HEK293 (cell line): ENCODE data around the gene GNB5.

Experiments used
- CTCF ChIA-PET: fragments of 350-600 bp; formaldehyde crosslinking; extraction: SDS; loops from one replicate; lab custom pipeline; 2021; ENCODE audit warnings: antibody characterized with exemption; lab: Yijun Ruan, JAX
- POLR2A ChIA-PET: fragments of 300-600 bp; formaldehyde crosslinking; extraction: SDS; loops from one replicate; lab custom pipeline; 2020; ENCODE audit warnings: antibody characterized with exemption, inconsistent platforms; lab: Yijun Ruan, JAX
- H3K27ac ChIP-seq: fragments of 200-500 bp; sonication (Bioruptor generic); 2 replicates; pipeline ENCODE4 v1.5.1; 2014; ENCODE audit warnings: low read depth, low read length, control low read depth, inconsistent platforms; ENCODE audit errors: extremely low read depth
- H3K36me3 ChIP-seq, 2 experiments: fragments of 200-500 bp in 1 of 2; sonication (Bioruptor generic) in 1 of 2; 1 replicate in 1 of 2; 2 replicates in 1 of 2; pipeline ENCODE4 v1.5.1; 2014 to 2017; ENCODE audit warnings: inconsistent platforms in 2 of 2, low read length in 2 of 2; ENCODE audit not compliant: control insufficient read depth in 2 of 2, insufficient read depth in 1 of 2
- H3K4me1 ChIP-seq: fragments of 200-500 bp; sonication (Bioruptor generic); 2 replicates; pipeline ENCODE4 v1.5.1; 2014; ENCODE audit warnings: mild to moderate bottlenecking, low read length, inconsistent platforms; ENCODE audit not compliant: control insufficient read depth, insufficient read depth
- H3K4me3 ChIP-seq: 2 replicates; pipeline ENCODE4 v1.5.1; 2011; ENCODE audit warnings: low read depth, mild to moderate bottlenecking, control low read depth, low read length, moderate library complexity
- H3K9me3 ChIP-seq: fragments of 200-500 bp; sonication (Bioruptor generic); 2 replicates; pipeline ENCODE4 v1.5.1; 2014; ENCODE audit warnings: low read depth, low read length, inconsistent platforms; ENCODE audit not compliant: control insufficient read depth, insufficient read depth
- FEZF1 ChIP-seq: fragments of 450-650 bp; formaldehyde crosslinking; IDR thresholded peaks from 2 replicates; pipeline ENCODE4 v1.5.1; 2016; ENCODE audit warnings: missing biosample characterization, missing genetic modification characterization
- KLF16 ChIP-seq: fragments of 450-650 bp; formaldehyde crosslinking; IDR thresholded peaks from 2 replicates; pipeline ENCODE4 v1.5.1; 2017; ENCODE audit warnings: missing biosample characterization, missing genetic modification characterization
- ZBTB8A ChIP-seq: fragments of 450-650 bp; formaldehyde crosslinking; IDR thresholded peaks from 2 replicates; pipeline ENCODE4 v1.5.1; 2016; ENCODE audit warnings: missing biosample characterization, missing genetic modification characterization
- ZNF132 ChIP-seq: fragments of 450-650 bp; formaldehyde crosslinking; IDR thresholded peaks from 2 replicates; pipeline ENCODE4 v1.5.1; 2017; ENCODE audit warnings: missing biosample characterization, missing genetic modification characterization, borderline replicate concordance
- ZNF133 ChIP-seq: fragments of 450-650 bp; formaldehyde crosslinking; IDR thresholded peaks from 2 replicates; pipeline ENCODE4 v1.5.1; 2016; ENCODE audit warnings: missing biosample characterization, missing genetic modification characterization
- ZNF202 ChIP-seq: fragments of 450-650 bp; formaldehyde crosslinking; IDR thresholded peaks from 2 replicates; pipeline ENCODE4 v1.5.1; 2016; ENCODE audit warnings: missing biosample characterization, missing genetic modification characterization, borderline replicate concordance
- ZNF37A ChIP-seq: fragments of 450-650 bp; IDR thresholded peaks from 2 replicates; pipeline ENCODE4 v1.5.1; 2018; ENCODE audit warnings: missing biosample characterization, missing genetic modification characterization
- ZNF423 ChIP-seq: fragments of 450-650 bp; formaldehyde crosslinking; IDR thresholded peaks from 2 replicates; pipeline ENCODE4 v1.5.1; 2016; ENCODE audit warnings: missing biosample characterization, missing genetic modification characterization
- ZNF48 ChIP-seq: fragments of 450-650 bp; formaldehyde crosslinking; IDR thresholded peaks from 2 replicates; pipeline ENCODE4 v1.5.1; 2016; ENCODE audit warnings: missing biosample characterization, missing genetic modification characterization
- ZNF510 ChIP-seq: fragments of 450-650 bp; formaldehyde crosslinking; IDR thresholded peaks from 2 replicates; pipeline ENCODE4 v1.5.1; 2018; ENCODE audit warnings: mild to moderate bottlenecking, missing genetic modification characterization, missing biosample characterization; ENCODE audit not compliant: insufficient replicate concordance
- ZNF529 ChIP-seq: fragments of 450-650 bp; formaldehyde crosslinking; IDR thresholded peaks from 2 replicates; pipeline ENCODE4 v1.5.1; 2017; ENCODE audit warnings: missing genetic modification characterization, missing biosample characterization; ENCODE audit not compliant: insufficient replicate concordance
- ZNF544 ChIP-seq: fragments of 450-650 bp; formaldehyde crosslinking; IDR thresholded peaks from 2 replicates; pipeline ENCODE4 v1.5.0; 2017; ENCODE audit warnings: missing biosample characterization, missing genetic modification characterization
- ZNF629 ChIP-seq: fragments of 450-650 bp; formaldehyde crosslinking; IDR thresholded peaks from 2 replicates; pipeline ENCODE4 v1.5.1; 2017; ENCODE audit warnings: missing biosample characterization, missing genetic modification characterization
- ZNF785 ChIP-seq: fragments of 450-650 bp; formaldehyde crosslinking; IDR thresholded peaks from 2 replicates; pipeline ENCODE4 v1.5.1; 2016; ENCODE audit warnings: missing biosample characterization, missing genetic modification characterization
- TF ChIP-seq, protein P1 (sequence below): fragments of 450-650 bp; formaldehyde crosslinking; IDR thresholded peaks from 2 replicates; pipeline ENCODE4 v1.5.1; 2016; ENCODE audit warnings: missing biosample characterization, missing genetic modification characterization, borderline replicate concordance
- TF ChIP-seq, protein P2 (sequence below): fragments of 450-650 bp; formaldehyde crosslinking; IDR thresholded peaks from 2 replicates; pipeline ENCODE4 v1.5.1; 2016; ENCODE audit warnings: missing biosample characterization, missing genetic modification characterization
- TF ChIP-seq, protein P3 (sequence below): fragments of 450-650 bp; formaldehyde crosslinking; IDR thresholded peaks from 2 replicates; pipeline ENCODE4 v1.5.0; 2017; ENCODE audit warnings: missing biosample characterization, missing genetic modification characterization, borderline replicate concordance
- TF ChIP-seq, protein P4 (sequence below): fragments of 450-650 bp; formaldehyde crosslinking; IDR thresholded peaks from 2 replicates; pipeline ENCODE4 v1.5.1; 2016; ENCODE audit warnings: missing biosample characterization, missing genetic modification characterization
- TF ChIP-seq, protein P5 (sequence below): fragments of 450-650 bp; formaldehyde crosslinking; IDR thresholded peaks from 2 replicates; pipeline ENCODE4 v1.5.1; 2016; ENCODE audit warnings: missing biosample characterization, missing genetic modification characterization, low read depth
- TF ChIP-seq, protein P6 (sequence below): fragments of 450-650 bp; formaldehyde crosslinking; IDR thresholded peaks from 2 replicates; pipeline ENCODE4 v1.5.1; 2017; ENCODE audit warnings: missing biosample characterization, missing genetic modification characterization

Gene GNB5

DNA sequence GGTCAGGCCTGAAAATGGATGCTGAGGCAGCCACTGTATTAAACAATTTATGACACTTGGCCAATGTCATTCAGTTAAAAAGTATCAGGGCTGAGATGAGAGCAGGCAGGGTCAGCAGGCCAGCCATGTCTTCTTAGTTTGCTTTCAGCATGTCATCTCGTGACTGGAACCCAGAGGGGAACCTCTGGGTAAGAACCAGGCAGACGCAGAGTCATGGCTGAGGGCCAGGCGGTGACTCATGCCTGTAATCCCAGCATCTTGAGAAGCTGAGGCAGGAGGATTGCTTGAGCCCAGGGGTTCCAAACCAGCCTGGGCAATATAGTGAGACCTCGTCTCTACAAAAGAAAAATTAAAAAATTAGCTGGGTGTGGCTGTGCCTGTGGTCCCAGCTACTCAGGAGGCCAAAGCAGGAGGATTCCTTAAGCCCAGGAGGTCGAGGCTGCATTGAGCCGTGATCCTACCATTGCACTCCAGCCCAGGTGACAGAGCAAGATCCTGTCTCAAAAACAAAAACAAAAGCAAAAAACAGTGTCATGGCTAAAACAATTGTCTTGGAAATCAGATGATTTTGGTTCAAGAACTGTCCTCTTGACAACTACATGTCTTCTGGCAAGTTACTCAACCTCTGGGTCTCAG, 90.3 kb downstream of the GNB5 start (continued):
- TF ChIP-seq, protein P1, sequence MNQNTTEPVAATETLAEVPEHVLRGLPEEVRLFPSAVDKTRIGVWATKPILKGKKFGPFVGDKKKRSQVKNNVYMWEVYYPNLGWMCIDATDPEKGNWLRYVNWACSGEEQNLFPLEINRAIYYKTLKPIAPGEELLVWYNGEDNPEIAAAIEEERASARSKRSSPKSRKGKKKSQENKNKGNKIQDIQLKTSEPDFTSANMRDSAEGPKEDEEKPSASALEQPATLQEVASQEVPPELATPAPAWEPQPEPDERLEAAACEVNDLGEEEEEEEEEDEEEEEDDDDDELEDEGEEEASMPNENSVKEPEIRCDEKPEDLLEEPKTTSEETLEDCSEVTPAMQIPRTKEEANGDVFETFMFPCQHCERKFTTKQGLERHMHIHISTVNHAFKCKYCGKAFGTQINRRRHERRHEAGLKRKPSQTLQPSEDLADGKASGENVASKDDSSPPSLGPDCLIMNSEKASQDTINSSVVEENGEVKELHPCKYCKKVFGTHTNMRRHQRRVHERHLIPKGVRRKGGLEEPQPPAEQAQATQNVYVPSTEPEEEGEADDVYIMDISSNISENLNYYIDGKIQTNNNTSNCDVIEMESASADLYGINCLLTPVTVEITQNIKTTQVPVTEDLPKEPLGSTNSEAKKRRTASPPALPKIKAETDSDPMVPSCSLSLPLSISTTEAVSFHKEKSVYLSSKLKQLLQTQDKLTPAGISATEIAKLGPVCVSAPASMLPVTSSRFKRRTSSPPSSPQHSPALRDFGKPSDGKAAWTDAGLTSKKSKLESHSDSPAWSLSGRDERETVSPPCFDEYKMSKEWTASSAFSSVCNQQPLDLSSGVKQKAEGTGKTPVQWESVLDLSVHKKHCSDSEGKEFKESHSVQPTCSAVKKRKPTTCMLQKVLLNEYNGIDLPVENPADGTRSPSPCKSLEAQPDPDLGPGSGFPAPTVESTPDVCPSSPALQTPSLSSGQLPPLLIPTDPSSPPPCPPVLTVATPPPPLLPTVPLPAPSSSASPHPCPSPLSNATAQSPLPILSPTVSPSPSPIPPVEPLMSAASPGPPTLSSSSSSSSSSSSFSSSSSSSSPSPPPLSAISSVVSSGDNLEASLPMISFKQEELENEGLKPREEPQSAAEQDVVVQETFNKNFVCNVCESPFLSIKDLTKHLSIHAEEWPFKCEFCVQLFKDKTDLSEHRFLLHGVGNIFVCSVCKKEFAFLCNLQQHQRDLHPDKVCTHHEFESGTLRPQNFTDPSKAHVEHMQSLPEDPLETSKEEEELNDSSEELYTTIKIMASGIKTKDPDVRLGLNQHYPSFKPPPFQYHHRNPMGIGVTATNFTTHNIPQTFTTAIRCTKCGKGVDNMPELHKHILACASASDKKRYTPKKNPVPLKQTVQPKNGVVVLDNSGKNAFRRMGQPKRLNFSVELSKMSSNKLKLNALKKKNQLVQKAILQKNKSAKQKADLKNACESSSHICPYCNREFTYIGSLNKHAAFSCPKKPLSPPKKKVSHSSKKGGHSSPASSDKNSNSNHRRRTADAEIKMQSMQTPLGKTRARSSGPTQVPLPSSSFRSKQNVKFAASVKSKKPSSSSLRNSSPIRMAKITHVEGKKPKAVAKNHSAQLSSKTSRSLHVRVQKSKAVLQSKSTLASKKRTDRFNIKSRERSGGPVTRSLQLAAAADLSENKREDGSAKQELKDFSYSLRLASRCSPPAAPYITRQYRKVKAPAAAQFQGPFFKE (tag by site-specific recombination): no peak
- TF ChIP-seq, protein P2, sequence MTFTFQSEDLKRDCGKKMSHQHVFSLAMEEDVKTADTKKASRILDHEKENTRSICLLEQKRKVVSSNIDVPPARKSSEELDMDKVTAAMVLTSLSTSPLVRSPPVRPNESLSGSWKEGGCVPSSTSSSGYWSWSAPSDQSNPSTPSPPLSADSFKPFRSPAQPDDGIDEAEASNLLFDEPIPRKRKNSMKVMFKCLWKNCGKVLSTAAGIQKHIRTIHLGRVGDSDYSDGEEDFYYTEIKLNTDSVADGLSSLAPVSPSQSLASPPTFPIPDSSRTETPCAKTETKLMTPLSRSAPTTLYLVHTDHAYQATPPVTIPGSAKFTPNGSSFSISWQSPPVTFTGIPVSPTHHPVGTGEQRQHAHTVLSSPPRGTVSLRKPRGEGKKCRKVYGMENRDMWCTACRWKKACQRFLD (tag by site-specific recombination): no peak
- TF ChIP-seq ZNF510 (tag by site-specific recombination) (no peak), ZBTB8A (tag by site-specific recombination) (no peak), ZNF629 (no peak; the same call in 1 of the 2 replicates), ZNF423 (tag by site-specific recombination) (no peak)
- TF ChIP-seq, protein P3, sequence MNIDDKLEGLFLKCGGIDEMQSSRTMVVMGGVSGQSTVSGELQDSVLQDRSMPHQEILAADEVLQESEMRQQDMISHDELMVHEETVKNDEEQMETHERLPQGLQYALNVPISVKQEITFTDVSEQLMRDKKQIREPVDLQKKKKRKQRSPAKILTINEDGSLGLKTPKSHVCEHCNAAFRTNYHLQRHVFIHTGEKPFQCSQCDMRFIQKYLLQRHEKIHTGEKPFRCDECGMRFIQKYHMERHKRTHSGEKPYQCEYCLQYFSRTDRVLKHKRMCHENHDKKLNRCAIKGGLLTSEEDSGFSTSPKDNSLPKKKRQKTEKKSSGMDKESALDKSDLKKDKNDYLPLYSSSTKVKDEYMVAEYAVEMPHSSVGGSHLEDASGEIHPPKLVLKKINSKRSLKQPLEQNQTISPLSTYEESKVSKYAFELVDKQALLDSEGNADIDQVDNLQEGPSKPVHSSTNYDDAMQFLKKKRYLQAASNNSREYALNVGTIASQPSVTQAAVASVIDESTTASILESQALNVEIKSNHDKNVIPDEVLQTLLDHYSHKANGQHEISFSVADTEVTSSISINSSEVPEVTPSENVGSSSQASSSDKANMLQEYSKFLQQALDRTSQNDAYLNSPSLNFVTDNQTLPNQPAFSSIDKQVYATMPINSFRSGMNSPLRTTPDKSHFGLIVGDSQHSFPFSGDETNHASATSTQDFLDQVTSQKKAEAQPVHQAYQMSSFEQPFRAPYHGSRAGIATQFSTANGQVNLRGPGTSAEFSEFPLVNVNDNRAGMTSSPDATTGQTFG: no peak
- TF ChIP-seq, protein P4, sequence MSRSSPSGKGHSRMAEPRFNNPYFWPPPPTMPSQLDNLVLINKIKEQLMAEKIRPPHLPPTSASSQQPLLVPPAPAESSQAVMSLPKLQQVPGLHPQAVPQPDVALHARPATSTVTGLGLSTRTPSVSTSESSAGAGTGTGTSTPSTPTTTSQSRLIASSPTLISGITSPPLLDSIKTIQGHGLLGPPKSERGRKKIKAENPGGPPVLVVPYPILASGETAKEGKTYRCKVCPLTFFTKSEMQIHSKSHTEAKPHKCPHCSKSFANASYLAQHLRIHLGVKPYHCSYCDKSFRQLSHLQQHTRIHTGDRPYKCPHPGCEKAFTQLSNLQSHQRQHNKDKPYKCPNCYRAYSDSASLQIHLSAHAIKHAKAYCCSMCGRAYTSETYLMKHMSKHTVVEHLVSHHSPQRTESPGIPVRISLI (tag by site-specific recombination): no peak
- TF ChIP-seq, protein P5, sequence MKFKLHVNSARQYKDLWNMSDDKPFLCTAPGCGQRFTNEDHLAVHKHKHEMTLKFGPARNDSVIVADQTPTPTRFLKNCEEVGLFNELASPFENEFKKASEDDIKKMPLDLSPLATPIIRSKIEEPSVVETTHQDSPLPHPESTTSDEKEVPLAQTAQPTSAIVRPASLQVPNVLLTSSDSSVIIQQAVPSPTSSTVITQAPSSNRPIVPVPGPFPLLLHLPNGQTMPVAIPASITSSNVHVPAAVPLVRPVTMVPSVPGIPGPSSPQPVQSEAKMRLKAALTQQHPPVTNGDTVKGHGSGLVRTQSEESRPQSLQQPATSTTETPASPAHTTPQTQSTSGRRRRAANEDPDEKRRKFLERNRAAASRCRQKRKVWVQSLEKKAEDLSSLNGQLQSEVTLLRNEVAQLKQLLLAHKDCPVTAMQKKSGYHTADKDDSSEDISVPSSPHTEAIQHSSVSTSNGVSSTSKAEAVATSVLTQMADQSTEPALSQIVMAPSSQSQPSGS: no peak
- TF ChIP-seq, protein P6, sequence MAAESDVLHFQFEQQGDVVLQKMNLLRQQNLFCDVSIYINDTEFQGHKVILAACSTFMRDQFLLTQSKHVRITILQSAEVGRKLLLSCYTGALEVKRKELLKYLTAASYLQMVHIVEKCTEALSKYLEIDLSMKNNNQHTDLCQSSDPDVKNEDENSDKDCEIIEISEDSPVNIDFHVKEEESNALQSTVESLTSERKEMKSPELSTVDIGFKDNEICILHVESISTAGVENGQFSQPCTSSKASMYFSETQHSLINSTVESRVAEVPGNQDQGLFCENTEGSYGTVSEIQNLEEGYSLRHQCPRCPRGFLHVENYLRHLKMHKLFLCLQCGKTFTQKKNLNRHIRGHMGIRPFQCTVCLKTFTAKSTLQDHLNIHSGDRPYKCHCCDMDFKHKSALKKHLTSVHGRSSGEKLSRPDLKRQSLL (tag by site-specific recombination): no peak

DNA sequence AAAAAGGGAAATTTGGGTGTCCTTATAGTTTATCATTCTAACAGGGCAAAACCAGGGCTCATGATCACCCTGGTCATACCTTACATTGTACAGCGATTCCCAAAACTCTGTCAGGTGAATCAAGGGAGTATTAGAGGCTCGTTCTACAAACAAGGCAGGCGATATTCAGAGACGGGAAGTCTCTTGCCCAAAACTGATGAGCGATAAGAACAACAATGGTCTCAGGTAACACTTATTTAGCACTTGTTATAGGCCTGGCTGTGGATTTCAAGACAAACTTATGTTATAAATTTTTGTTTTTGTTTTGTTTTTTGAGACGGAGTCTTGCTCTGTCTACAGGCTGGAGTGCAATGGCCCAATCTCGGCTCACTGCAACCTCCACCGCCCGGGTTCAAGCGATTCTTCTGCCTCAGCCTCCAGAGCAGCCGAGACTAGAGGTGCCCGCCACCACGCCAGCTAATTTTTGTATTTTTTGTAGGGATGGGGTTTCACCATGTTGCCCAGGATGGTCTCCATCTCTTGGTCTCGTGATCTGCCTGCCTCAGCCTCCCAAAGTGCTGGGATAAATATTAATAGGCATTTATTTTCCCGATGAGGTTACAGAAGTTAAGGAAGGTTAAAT, 91.4 kb downstream of the GNB5 start:
- Histone ChIP-seq H3K9me3 (no peaks in the 10 kb centered on the region), H3K36me3 (no peaks in the 10 kb centered on the region), H3K4me1 (peaks cover 2% of the 10 kb centered on the region; the same call in 1 of the 2 replicates), H3K4me3 (no peak overlapping the region), H3K27ac (no peak overlapping the region)
- ChIA-PET POLR2A (no interaction called here), CTCF (interaction anchor here (0.6 kb wide), 1 partner anchor 653 kb away, joined by 3 read pairs; no protein-coding TSS in a partner anchor)
- TF ChIP-seq ZNF133 (tag by site-specific recombination): no peak
- no peak for TF ChIP-seq ZNF202 (tag by site-specific recombination)
- TF ChIP-seq ZNF529 (tag by site-specific recombination): no peak
- no peak for TF ChIP-seq FEZF1 (tag by site-specific recombination)
- TF ChIP-seq ZNF132 (tag by site-specific recombination): no peak
- TF ChIP-seq, protein P5: no peak
- TF ChIP-seq ZNF37A (tag by site-specific recombination): no peak
- TF ChIP-seq ZNF785: no peak
- no peak for TF ChIP-seq ZNF544 (tag by site-specific recombination)
- TF ChIP-seq ZNF48 (tag by site-specific recombination): no peak
- no peak for TF ChIP-seq KLF16
